D341Med (cell line): Measurements from ENCODE around the gene MEIOC.
A peak's percentile ranks its signal among the peaks of the same experiment; 100 is the strongest.
"Not testable (repeated sequence)": the region's sequence is repeated elsewhere in the genome, so short reads cannot be mapped to it uniquely, and the experiment has no call there.

Source experiments
- DNase-seq: peaks from one replicate; pipeline ENCODE4 v3.0.0; 2012; ENCODE audit warnings: low spot score

MEIOC gene

DNA sequence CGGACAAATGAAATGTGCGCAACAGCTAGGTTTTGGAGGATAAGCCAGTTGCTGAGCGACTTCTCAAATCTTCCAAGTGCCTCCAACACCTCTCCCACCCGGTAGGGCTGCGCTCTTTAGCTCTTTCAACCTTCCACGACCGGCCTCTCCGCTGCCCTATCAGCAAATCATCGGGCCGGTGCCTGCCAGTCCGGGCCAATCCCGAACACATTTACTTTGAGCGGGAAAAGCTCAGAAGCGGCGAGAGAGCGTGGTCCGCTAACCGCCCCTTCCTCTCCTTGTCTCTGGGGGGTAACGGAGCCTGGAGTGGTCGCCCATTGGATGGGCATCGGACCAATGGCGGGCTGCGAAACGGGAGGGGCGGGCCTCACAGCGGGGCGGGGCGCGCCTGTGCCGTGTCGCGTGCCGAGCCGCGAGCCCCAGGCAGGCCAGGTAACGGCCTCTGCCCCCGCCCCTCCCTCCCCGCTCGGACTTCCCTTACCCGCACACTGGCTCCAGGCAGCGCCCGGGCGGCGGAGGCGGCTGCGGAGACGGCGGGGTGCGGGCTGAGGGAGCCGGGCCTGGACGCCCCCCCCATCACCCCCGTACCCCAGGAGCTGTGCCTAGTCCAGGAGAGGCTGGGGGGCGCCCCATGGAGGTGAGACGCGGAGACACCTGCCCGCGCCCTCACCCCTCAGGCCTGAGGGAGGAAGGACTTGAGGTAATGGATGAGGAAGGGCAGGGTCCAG is at the start of gene MEIOC:
MEIOC (plus strand) TSS at position 486 of the 728 bp plus-strand sequence; CDS start at position 632, 146 bp downstream.
- peak; percentile 82 for DNase-seq

DNA sequence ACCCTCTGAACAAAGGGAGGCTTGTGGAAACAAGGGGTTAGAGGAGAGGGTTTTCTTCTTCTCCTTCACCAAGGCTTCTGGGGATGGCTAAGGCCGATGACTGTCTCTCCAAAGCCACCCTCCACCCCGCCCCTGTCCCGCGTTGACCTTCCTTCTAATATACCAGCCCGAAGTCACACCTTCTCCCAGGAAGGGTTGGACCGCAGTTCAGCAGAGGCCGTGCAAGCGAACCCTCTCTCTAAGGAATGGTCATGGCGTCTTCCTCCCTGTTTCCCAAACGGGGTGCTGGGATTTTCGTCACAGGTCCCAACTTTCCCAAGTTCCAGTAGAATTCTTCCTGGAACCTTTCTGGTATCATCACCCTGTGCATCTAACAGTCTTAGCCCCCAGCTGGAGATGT is 49.6 kb upstream of the MEIOC start:
- DNase-seq: peak; percentile 19

DNA sequence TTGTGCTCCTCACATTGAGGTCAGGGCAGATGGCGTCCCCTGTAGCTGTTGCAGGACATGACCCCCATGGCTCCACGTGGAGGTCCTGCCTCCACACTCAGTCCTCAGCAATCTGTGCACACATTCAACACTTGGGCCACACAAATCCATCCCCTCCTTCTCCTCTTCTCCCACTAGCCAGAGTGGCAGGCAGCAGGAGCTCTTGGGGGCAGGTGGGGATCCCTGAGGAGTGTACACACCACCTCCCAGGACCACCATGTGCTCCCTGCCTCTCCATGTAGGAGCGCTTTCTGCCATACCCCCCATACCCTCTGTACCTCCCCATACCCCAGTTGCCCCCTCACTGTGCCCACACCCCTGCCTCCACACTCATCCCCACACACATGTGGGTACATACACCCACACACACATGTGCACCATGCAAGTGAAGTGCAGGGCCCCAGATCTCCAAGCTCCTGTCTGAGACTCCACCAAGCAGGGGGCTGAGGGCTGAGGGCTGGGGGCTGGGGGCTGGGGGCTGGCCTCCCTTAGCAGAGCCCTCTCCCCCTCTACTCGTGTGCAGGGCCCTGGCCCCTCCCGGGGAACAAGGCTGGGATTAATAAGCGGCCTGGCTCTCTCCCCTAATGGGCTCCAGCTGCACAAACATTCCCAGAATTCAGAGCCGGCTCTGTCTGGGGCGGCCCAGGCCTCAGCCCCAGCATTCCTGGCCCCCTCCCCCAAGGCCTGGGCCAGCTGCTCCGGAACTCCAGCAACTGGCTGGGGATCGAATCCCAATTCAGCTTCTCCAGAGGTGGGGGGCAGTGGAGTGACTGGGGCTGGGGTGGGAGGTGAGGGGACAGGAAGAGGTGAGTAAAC is 48.2 kb upstream of the MEIOC start:
- no peak for DNase-seq

DNA sequence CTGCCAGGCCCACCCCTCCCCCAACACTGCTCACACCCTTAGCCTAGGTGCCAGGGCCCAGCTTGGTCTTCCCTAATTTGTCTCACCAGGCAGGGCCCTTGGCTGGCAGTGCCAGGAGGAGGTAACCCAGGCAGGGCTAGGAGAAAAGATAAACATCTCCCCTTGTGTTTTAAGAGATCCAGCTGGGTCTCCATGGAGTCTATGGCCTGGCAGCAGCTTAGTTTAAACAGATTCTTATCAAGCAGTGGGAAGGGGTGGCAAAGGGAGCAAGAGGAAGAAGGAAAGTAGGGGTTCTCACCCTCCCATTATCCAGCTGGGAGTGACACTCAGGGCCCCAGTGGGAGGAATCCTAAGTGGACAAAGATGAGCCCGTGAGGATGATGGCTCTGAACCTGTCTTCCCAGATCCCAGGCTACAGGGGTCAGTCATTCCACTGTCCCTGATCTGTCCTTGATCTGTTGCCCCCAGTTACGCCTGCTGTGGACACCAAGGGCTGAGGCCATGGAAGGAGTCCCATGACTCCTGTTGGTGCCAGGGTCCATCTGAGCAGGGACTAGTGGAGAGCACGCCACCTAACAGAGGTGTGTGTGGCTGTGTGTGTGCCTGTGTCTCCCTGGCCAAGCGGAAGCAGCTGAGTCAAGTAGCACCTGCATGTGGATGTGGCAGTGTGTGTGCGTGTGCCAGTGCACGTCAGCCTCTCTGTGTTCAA is 47.4 kb upstream of the MEIOC start:
- peak; percentile 32 for DNase-seq

DNA sequence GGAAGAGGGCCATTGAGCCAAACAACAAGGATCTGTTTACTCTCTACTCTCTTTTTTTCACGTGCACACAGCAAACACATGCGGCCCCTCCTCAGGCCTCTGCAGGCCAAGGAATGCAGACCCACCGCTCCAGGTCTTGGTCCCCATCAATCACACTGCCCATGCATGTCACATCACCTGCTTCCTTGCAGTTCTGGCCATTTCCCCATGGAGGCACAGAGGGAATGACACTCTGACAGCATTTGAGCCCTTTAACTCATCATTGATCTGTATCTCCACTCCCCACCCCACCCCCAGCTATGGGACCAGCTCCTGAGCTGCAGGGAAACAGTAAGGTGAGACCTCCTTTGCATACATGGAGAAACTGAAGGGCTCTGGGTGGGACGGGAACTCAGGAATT is 45.9 kb upstream of the MEIOC start:
- DNase-seq: no peak

DNA sequence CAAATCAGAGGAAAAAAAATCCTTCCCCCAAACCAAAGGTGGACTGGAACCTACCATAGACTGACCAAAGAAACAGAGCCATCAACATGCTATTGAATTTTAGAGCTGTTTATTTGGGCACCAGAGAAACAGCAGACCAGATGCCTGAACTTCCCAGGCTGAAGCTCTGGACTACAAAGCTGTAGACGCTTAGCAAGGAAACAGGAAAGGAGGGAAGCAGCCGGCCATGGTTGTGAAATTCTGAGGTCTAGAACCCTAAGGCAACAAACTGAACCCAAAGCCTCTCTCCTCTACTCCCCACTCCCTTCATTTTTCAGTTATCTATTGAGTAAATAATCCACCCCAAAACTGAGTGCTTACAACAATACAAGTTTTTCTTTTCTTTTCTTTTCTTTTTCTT is 45.4 kb upstream of the MEIOC start:
- no peak for DNase-seq

DNA sequence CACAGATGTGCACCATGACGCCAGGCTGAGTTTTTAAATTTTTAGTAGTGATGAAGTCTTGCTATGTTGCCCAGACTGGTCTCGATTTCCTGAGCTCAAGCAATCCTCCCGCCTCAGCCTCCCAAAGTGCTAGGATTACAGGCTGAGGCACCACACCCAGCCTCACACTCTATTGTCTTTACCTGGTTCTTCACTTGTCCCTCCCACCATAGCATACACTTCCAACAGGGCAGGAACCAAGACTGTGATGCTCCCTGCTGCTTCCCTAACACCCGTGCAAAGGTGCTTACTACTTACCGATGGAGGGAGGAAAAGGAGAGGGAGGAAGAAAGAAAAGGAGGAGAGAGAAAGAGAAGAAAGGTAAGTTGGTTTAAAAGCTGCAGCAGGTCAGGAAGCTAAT is 41.4 kb upstream of the MEIOC start:
- no peak for DNase-seq

DNA sequence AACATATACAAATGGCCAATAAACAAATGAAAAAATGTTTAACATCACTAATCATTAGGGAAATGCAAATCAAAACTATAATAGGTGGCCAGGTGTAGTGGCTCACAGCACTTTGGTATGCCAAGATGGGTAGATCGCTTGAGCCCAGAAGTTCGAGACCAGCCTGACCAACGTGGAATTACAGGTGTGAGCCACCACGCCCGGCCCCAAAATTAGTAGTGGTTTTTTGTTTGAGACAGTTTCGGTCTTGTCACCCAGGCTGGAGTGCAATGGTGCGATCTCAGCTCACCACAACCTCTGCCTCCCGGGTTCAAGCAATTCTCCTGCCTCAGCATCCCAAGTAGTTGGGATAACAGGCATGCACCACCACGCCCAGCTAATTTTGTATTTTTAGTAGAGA is 37.6 kb upstream of the MEIOC start:
- DNase-seq: not testable (repeated sequence)

DNA sequence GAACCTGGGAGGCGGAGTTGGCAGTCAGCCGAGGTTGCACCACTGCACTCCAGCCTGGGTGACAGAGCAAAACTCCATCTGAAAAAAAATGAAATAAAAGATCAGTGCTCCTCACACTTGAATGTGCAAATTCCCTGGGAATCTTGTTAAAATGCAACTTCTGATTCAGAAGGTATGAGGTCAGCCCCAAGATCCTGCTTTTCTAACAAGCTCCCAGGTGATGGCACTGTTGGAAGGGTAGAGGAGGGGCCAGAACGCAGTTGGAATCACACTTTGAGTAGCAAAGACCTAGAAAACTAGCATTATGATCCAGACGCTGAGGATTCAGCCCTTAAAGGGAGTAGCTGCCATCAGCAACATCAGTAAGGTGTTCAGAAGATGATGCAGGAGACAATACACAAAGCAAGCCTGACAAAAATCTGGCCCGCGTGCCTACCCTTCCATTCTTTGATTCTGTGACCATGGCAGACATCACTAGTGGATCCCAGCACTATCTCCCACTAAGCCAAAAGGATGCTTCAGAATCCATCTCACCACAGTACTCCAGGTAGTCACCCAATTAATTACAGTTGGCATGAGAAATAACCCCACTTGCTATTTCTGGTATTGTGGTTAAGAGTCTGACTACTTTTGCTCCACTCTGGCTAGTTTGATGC is 33.1 kb upstream of the MEIOC start:
- peak; percentile 41 for DNase-seq

DNA sequence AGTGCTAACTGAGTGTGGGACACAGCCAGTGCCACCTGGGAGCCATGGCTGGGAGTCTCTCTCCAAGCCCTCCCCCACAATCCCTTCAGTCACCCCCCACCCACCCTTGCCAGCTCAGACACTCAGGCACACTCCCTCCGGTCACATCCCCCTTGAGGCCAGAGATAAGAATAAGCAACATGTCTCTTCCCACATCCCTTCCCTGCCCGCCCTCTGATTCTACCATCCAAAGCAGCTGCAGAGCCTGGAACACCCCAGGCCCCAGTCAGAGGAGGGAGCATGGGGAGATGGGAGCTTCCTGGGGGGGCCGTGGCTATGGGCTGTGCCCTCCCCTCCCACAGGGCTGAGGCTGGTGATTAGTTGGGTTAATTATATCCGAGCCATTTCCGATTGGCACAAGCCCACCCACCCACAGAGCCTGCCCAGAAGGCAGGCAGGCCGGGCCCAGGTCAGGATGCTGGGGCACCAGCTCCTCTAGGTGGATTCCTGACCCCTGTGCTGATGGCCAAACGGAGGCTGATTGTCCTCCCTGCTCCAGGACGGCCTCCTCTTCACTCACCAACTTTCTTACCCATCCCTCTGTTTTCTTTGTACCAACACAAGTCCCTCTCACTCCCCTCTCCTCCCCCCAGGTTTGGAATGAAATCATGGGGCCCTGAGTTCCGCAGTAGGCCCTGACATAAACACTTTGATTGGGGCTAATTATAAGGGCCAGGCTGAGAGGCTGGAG is 28.6 kb upstream of the MEIOC start:
- DNase-seq: peak; percentile 42

DNA sequence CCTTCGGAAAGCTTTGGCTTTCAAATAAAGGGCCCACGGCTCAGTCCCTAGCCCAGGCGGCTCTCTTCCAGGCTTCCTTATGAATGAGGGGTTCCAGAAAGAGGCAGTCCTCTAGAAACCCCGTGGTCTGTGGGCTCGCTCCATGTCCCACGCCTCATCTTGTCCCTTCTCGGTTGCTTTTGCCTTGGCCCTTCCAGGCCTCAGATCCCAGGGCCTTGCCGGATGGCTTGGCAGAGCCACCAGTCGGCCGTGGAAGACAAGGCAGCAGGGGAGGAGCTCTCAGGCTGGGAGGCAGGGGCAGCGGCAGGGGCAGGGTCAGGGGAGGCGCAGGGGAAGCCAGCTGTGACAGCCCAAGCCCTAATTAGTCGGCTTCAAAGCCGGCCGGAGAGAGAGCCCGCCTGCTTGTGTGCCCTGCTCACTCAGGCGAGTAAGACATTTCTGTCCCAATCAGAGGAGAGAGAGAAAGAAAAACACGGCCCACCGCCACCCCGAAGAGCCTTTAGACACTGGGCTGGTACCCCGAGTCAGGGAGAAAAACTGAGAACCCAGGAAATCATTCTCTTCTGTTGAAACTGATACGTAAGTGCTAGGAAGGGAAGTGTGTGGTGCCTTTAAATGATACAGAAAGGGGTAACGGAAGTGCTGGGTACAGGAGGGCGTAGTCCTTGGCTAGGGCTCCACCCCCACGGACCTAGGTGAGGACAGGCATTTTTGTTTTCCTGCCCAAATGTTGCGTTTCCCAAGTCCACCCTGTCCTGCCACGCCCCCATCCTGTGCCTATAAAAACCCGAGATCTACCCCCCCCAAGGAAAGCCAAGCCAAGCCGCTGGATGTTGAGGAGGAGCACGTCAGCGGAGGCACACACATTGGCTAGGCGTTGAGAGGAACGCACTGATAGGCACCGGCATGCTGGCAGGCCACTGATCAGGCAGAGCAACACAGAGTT is 27.8 kb upstream of the MEIOC start:
- peak; percentile 48 for DNase-seq

DNA sequence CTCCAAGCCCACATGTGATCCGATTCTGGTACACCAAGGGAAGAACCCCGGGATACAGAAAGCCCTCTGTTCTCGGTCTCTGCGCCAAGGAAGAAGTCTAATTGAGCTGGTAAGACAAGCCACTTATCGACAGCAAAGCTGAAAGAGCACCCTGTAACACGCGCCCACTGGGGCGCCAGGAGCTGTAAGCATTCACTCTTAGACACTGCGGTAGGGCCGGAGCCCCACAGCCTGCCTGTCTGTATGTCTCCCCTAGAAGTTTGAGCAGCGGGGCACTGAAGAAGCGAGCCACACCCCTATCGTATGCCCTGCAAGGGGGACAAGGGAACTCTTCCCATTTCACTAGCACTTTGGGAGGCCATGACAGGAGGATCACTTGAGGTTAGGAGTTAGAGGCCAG is 27.0 kb upstream of the MEIOC start:
- DNase-seq: no peak

DNA sequence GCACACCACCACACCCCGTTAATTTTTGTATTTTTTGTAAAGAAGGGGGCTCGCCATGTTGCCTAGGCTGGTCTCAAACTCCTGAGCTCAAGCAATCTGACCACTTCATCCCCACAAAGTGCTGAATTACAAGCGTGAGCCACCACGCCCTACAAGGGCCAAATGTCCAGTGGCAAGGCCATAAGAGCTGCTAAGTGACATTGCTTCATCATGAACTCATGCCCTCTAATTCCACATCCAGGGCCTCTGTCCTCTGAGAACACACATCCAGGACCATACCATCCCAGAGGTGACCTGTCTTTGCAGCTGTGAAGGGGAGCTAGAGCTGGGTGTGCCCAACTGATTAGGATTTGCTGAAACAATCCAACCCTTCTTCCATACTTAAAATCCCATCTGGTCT is 25.6 kb upstream of the MEIOC start:
- DNase-seq: no peak

DNA sequence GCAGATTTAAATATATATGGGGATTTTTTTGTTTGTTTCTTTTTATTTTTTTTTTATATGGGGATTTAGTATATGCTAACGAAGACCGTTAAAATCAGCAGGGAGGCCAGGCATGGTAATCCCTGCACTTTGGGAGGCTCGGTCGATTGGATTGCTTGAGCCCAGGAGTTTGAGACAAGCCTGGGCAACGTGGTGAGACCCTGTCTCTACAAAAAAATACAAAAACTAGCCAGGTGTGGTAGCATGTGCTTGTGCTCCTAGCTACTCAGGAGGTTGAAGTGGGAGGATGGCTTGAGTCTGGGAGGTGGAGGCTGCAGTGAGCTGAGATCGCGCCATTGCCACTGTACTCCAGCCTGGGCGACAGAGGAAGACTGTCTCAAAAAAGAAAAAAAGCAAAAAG is 22.3 kb upstream of the MEIOC start:
- DNase-seq: no peak

DNA sequence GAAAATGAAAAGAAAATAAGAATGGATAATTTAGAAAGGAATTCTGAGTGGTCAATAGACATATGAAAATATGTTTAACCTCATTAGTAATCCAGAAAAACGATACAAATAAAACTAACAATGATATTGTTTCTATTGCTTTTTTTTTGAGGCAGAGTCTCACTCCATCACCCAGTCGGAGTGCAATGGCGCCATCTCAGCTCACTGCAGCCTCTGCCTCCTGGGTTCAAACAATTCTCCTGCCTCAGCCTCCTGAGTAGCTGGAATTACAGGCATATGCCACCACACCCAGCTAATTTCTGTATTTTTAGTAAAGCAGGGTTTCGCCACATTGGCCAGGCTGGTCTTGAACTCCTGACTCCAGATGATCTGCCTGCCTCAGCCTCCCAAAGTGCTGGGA is 21.9 kb upstream of the MEIOC start:
- not testable (repeated sequence) for DNase-seq

DNA sequence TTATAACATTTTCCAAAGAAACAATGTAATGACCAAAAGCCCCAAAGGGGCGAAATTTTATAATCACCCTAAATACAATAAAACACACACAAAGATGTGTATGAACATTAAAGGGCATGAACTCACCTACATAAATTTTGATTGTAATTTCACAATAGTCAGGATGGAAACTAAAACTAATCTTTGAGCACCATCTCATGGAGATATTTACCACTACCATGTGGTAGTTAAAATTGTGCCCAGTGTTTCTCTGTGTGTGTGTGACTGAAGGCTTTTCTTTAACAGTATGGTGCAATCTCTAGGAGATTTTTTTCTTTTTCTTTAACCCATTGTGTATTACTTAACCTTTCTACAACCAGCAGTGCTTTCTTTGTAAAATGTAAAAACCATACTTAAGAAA is 19.7 kb upstream of the MEIOC start:
- no peak for DNase-seq

DNA sequence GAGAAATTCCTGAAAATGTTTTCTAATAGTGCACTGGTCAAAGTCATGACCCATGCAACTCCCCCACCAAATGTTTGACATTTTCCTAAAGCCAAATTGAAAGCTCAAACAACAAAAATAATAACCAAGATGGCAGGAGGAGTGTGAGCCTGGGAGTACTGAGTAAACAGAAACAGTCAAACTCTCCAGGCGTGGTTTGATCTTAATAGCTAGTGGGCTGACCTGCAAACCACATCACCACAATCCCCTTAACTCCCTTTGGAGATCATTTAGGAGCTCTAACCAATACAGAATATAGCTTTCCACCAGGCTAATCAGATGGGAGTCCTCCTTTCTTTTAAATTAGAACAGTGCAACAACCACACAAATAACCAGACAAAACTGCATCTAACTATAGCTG is 19.2 kb upstream of the MEIOC start:
- no peak for DNase-seq

DNA sequence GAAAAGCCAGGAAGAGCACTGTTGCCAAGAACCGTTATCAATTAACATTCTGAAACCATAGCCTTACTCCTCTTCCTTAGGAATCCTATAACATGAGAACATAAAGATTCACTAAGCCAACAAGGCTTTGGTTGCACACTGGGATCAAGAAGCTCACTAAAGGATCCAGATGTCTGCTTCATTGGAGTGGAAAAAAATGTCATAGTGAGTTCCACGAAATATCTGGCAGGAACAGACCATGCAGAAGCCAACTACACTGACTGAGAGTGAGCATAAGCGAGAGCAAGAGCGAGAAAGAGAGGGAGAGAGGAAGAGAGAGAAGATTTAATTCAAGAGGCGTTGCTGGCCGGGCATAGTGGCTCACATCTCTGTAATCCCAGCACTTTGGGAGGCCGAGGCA is 13.4 kb upstream of the MEIOC start:
- no peak for DNase-seq

DNA sequence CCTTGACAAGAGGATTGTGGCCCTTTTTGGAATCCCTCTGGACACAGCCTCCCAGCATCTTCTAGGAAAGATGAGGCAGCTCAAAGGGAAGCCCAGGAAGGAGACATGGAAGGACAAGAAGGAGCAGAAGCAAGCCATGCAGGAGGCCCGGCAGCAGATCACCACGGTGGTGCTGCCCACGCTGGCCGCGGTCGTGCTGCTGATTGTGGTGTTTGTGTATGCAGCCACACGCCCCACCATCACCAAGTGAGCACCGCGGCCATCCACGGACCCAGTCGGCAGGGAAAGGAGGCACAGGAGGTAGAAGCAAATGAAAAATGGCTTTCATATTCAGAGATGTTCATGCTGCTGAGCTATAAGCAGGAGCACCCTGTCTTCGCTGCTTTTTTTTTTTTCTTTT is 10.9 kb upstream of the MEIOC start:
- no peak for DNase-seq

DNA sequence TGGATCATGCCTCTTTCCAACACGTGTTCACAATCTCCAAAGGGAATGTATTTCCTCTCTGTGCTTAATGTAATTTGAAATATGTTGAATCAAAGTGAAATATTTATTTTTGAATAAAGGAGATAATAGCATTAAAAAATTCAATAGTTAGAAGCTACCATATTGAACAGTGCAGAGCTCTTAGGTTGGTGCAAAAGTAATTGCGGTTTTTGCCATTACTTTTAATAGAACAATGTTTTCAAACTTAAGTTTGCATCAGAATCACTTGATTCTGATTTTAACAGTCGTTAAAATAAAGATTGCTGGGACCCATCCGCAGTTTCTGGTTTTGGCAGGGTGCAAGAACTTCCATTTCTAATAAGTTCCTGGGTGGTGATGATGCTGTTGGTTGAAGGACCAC is 10.0 kb upstream of the MEIOC start:
- no peak for DNase-seq

DNA sequence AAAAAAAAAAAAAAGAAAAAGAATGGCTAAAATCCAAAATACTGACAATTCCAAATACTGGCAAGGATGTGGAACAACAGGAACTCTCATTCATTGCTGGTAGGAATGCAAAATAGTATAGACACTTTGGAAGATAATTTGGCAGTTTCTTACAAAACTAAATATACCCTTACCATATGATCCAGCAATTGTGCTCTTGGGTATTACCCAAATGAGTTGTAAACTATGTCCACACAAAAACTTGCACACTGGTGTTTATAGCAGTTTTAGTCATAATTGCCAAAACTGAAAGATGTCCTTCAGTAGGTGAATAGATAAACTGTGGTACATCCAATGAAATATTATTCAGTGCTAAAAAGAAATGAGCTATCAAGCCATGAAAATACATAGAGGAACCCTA is 8.5 kb upstream of the MEIOC start:
- DNase-seq: no peak
